GM23338 (cell line): ENCODE measurements around the gene THNSL1. TPM values are rescaled to one million over a fixed set of nuclear protein-coding genes. Genes with fewer than 3 reads are reported as not detected.

Experiments used
- ATAC-seq: fragments of 200-7000 bp; cut with Tn5 transposase; 3 replicates; pipeline ENCODE4 v1.9.1; 2020
- DNase-seq: peaks from one replicate; pipeline ENCODE4 v3.0.0-alpha.2; 2015; ENCODE audit warnings: low spot score
- H2AFZ ChIP-seq: fragments of 200-600 bp; sonication (generic); 2 replicates; pipeline ENCODE4 v1.8.0; 2016; ENCODE audit warnings: antibody characterized with exemption, mild to moderate bottlenecking, moderate library complexity
- H3F3A ChIP-seq: fragments of 200-600 bp; sonication (generic); replicated peaks from 2 replicates; pipeline ENCODE4 v1.8.0; 2017; ENCODE audit warnings: antibody characterized with exemption, mixed run types, low read depth
- H3K27ac ChIP-seq: fragments of 200-600 bp; sonication (generic); 2 replicates; pipeline ENCODE4 v1.6.1; 2016; ENCODE audit warnings: low read depth
- H3K27me3 ChIP-seq: fragments of 200-600 bp; sonication (generic); 2 replicates; pipeline ENCODE4 v1.8.0; 2016; ENCODE audit warnings: mild to moderate bottlenecking, mixed run types, moderate library complexity; ENCODE audit not compliant: insufficient read depth
- H3K36me3 ChIP-seq: fragments of 200-600 bp; sonication (generic); 2 replicates; pipeline ENCODE4 v1.8.0; 2016; ENCODE audit warnings: mild to moderate bottlenecking; ENCODE audit not compliant: insufficient read depth
- H3K4me1 ChIP-seq: fragments of 200-600 bp; sonication (generic); 2 replicates; pipeline ENCODE4 v1.8.0; 2016; ENCODE audit warnings: mild to moderate bottlenecking, moderate library complexity; ENCODE audit not compliant: insufficient read depth
- H3K4me2 ChIP-seq: fragments of 200-600 bp; sonication (generic); 2 replicates; pipeline ENCODE4 v1.7.1; 2017; ENCODE audit warnings: mixed run types
- H3K4me3 ChIP-seq: fragments of 200-600 bp; sonication (generic); 2 replicates; pipeline ENCODE4 v1.6.1; 2016; ENCODE audit warnings: mixed run types
- H3K79me2 ChIP-seq: fragments of 200-600 bp; sonication (generic); replicated peaks from 2 replicates; pipeline ENCODE4 v1.8.0; 2017; ENCODE audit warnings: mild to moderate bottlenecking; ENCODE audit not compliant: insufficient read depth
- H3K9me2 ChIP-seq: fragments of 200-600 bp; sonication (generic); 2 replicates; pipeline ENCODE4 v1.8.0; 2017; ENCODE audit not compliant: insufficient read depth
- H4K20me1 ChIP-seq: fragments of 200-600 bp; sonication (generic); replicated peaks from 2 replicates; pipeline ENCODE4 v1.8.0; 2017; ENCODE audit warnings: mild to moderate bottlenecking; ENCODE audit not compliant: insufficient read depth
- H3K27ac Mint-ChIP-seq: 2 replicates; pipeline ENCODE4 v1.8.0; 2020; ENCODE audit warnings: inconsistent platforms, mild to moderate bottlenecking, moderate library complexity, mixed read lengths
- H3K27me3 Mint-ChIP-seq: 3 replicates; pipeline ENCODE4 v1.8.0; 2022; ENCODE audit warnings: low read depth, mild to moderate bottlenecking, moderate library complexity, mixed read lengths, inconsistent platforms; ENCODE audit not compliant: insufficient read depth, poor library complexity
- H3K36me3 Mint-ChIP-seq: 3 replicates; pipeline ENCODE4 v1.8.0; 2021; ENCODE audit warnings: low read depth, mild to moderate bottlenecking, inconsistent platforms, moderate library complexity, mixed read lengths
- H3K4me1 Mint-ChIP-seq: 3 replicates; pipeline ENCODE4 v1.8.0; 2020; ENCODE audit warnings: mild to moderate bottlenecking, inconsistent platforms, mixed read lengths
- H3K4me3 Mint-ChIP-seq: 3 replicates; pipeline ENCODE4 v1.8.0; 2021; ENCODE audit warnings: moderate library complexity, mild to moderate bottlenecking, inconsistent platforms, mixed read lengths
- H3K9me3 Mint-ChIP-seq: 3 replicates; pipeline ENCODE4 v1.8.0; 2020; ENCODE audit warnings: moderate library complexity, mild to moderate bottlenecking, inconsistent platforms, mixed read lengths
- CREB1 ChIP-seq: fragments of 250-450 bp; sonication (Bioruptor Pico); IDR thresholded peaks from 2 replicates; pipeline ENCODE4 v1.5.0; 2020; ENCODE audit warnings: low read depth, mild to moderate bottlenecking, moderate library complexity
- EZH2 ChIP-seq: fragments of 200-600 bp; sonication (generic); IDR thresholded peaks from one replicate; pipeline ENCODE4 v1.8.0; 2017; ENCODE audit warnings: antibody characterized with exemption, mild to moderate bottlenecking, low read depth; ENCODE audit not compliant: unreplicated experiment
- EZH2phosphoT487 ChIP-seq: fragments of 200-600 bp; sonication (generic); IDR thresholded peaks from one replicate; pipeline ENCODE4 v1.8.1; 2018; ENCODE audit warnings: antibody characterized with exemption; ENCODE audit not compliant: unreplicated experiment
- JUNB ChIP-seq: IDR thresholded peaks from one replicate; pipeline ENCODE4 v1.6.1; 2016; ENCODE audit warnings: antibody characterized with exemption; ENCODE audit not compliant: unreplicated experiment
- NANOG ChIP-seq: IDR thresholded peaks from 2 replicates; pipeline ENCODE4 v1.6.1; 2016; ENCODE audit warnings: antibody characterized with exemption, borderline replicate concordance
- POLR2AphosphoS5 ChIP-seq: IDR thresholded peaks from 2 replicates; pipeline ENCODE4 v1.6.1; 2016; ENCODE audit warnings: antibody characterized with exemption, low read depth
- STAT1 ChIP-seq: IDR thresholded peaks from one replicate; pipeline ENCODE4 v1.6.1; 2016; ENCODE audit warnings: antibody characterized with exemption; ENCODE audit not compliant: unreplicated experiment
- ZNF114 ChIP-seq: fragments of 250-450 bp; sonication (Bioruptor Pico); IDR thresholded peaks from 2 replicates; pipeline ENCODE4 v1.5.0; 2020; ENCODE audit warnings: mild to moderate bottlenecking, moderate library complexity
- ZNF331 ChIP-seq: fragments of 250-450 bp; sonication (Bioruptor Pico); IDR thresholded peaks from 2 replicates; pipeline ENCODE4 v1.5.0; 2020; ENCODE audit warnings: low read depth, mild to moderate bottlenecking, moderate library complexity
- polyA plus RNA-seq: library from polyadenylated mRNA; unstranded; fragments of >200 nt; fragmentation: Nextera tagmentation; extraction: Ambion mirVana; gene quantifications from 2 replicates; pipeline ENCODE4 v1.2.1, GENCODE V29; 2016
- total RNA-seq: library from RNA; depleted of rRNA; stranded (reverse); fragments of >200 nt; shearing (Covaris generic); gene quantifications from 2 replicates; pipeline ENCODE4 v1.2.3, GENCODE V29; 2014
- TF ChIP-seq, protein P1 (sequence below), 2 experiments: fragments of 200-600 bp in 1 of 2; sonication (generic) in 1 of 2; conservative IDR thresholded peaks; 2 replicates each; pipeline versions ENCODE4 v1.5.1 to v1.6.1; 2016 to 2017; ENCODE audit warnings: antibody characterized with exemption in 2 of 2, low read depth in 2 of 2, mild to moderate bottlenecking in 2 of 2, moderate library complexity in 1 of 2
- TF ChIP-seq, protein P2 (sequence below): fragments of 250-450 bp; sonication (Bioruptor Pico); IDR thresholded peaks from 2 replicates; pipeline ENCODE4 v1.5.0; 2020; ENCODE audit warnings: mild to moderate bottlenecking, moderate library complexity
- TF ChIP-seq, protein P3 (sequence below): IDR thresholded peaks from one replicate; pipeline ENCODE4 v1.6.1; 2018; ENCODE audit warnings: antibody characterized with exemption; ENCODE audit not compliant: unreplicated experiment
- TF ChIP-seq, protein P4 (sequence below): IDR thresholded peaks from 2 replicates; pipeline ENCODE4 v1.6.1; 2016; ENCODE audit warnings: antibody characterized with exemption

THNSL1 gene
- total and polyA plus RNA-seq, 2 experiments from 2014 or later, result 2.6 to 5.8 TPM

DNA sequence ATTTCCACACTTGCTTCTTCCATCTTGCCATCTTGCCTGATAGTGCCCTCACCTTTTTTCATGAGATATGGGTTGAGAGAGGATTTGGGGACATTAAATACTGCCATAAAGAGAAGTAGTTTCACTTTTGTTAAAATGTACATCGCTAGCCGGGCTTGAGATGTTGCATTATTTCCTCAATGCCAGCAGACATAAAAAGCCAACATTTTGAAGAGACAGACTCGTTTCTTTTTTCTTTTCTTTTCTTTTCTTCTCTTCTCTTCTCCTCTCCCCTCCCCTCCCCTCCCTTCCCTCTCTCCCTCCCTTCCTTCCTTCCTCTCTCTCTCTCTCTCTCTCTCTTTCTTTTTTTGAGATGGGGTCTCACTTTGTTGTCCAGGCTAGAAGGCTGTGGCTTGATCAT lies 18.4 kb upstream of the THNSL1 start:
- H3K79me2 ChIP-seq, result no peaks in the 10 kb centered on the region
- no peaks in the 10 kb centered on the region for H3F3A ChIP-seq
- no peak overlapping the region for H3K4me2 ChIP-seq
- Mint-ChIP-seq H3K4me1 (no peaks in the 10 kb centered on the region), H3K36me3 (no peaks in the 10 kb centered on the region), H3K9me3 (no peaks in the 10 kb centered on the region), H3K27me3 (peaks cover 2% of the 10 kb centered on the region), H3K27ac (no peak overlapping the region), H3K4me3 (no peak overlapping the region)
- DNase-seq, result no peak
- TF ChIP-seq STAT1 (no peak), JUNB (no peak), ZNF114 (CRISPR knock-in tag) (no peak), CREB1 (CRISPR knock-in tag) (no peak), EZH2 (no peak), NANOG (no peak), POLR2AphosphoS5 (no peak), EZH2phosphoT487 (no peak), ZNF331 (no peak)
- TF ChIP-seq, protein P1, sequence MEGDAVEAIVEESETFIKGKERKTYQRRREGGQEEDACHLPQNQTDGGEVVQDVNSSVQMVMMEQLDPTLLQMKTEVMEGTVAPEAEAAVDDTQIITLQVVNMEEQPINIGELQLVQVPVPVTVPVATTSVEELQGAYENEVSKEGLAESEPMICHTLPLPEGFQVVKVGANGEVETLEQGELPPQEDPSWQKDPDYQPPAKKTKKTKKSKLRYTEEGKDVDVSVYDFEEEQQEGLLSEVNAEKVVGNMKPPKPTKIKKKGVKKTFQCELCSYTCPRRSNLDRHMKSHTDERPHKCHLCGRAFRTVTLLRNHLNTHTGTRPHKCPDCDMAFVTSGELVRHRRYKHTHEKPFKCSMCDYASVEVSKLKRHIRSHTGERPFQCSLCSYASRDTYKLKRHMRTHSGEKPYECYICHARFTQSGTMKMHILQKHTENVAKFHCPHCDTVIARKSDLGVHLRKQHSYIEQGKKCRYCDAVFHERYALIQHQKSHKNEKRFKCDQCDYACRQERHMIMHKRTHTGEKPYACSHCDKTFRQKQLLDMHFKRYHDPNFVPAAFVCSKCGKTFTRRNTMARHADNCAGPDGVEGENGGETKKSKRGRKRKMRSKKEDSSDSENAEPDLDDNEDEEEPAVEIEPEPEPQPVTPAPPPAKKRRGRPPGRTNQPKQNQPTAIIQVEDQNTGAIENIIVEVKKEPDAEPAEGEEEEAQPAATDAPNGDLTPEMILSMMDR (conservative IDR thresholded peaks at IDR 0.05; ENCODE audit: low read depth in 2 of 2), result no peak
- TF ChIP-seq, protein P2, sequence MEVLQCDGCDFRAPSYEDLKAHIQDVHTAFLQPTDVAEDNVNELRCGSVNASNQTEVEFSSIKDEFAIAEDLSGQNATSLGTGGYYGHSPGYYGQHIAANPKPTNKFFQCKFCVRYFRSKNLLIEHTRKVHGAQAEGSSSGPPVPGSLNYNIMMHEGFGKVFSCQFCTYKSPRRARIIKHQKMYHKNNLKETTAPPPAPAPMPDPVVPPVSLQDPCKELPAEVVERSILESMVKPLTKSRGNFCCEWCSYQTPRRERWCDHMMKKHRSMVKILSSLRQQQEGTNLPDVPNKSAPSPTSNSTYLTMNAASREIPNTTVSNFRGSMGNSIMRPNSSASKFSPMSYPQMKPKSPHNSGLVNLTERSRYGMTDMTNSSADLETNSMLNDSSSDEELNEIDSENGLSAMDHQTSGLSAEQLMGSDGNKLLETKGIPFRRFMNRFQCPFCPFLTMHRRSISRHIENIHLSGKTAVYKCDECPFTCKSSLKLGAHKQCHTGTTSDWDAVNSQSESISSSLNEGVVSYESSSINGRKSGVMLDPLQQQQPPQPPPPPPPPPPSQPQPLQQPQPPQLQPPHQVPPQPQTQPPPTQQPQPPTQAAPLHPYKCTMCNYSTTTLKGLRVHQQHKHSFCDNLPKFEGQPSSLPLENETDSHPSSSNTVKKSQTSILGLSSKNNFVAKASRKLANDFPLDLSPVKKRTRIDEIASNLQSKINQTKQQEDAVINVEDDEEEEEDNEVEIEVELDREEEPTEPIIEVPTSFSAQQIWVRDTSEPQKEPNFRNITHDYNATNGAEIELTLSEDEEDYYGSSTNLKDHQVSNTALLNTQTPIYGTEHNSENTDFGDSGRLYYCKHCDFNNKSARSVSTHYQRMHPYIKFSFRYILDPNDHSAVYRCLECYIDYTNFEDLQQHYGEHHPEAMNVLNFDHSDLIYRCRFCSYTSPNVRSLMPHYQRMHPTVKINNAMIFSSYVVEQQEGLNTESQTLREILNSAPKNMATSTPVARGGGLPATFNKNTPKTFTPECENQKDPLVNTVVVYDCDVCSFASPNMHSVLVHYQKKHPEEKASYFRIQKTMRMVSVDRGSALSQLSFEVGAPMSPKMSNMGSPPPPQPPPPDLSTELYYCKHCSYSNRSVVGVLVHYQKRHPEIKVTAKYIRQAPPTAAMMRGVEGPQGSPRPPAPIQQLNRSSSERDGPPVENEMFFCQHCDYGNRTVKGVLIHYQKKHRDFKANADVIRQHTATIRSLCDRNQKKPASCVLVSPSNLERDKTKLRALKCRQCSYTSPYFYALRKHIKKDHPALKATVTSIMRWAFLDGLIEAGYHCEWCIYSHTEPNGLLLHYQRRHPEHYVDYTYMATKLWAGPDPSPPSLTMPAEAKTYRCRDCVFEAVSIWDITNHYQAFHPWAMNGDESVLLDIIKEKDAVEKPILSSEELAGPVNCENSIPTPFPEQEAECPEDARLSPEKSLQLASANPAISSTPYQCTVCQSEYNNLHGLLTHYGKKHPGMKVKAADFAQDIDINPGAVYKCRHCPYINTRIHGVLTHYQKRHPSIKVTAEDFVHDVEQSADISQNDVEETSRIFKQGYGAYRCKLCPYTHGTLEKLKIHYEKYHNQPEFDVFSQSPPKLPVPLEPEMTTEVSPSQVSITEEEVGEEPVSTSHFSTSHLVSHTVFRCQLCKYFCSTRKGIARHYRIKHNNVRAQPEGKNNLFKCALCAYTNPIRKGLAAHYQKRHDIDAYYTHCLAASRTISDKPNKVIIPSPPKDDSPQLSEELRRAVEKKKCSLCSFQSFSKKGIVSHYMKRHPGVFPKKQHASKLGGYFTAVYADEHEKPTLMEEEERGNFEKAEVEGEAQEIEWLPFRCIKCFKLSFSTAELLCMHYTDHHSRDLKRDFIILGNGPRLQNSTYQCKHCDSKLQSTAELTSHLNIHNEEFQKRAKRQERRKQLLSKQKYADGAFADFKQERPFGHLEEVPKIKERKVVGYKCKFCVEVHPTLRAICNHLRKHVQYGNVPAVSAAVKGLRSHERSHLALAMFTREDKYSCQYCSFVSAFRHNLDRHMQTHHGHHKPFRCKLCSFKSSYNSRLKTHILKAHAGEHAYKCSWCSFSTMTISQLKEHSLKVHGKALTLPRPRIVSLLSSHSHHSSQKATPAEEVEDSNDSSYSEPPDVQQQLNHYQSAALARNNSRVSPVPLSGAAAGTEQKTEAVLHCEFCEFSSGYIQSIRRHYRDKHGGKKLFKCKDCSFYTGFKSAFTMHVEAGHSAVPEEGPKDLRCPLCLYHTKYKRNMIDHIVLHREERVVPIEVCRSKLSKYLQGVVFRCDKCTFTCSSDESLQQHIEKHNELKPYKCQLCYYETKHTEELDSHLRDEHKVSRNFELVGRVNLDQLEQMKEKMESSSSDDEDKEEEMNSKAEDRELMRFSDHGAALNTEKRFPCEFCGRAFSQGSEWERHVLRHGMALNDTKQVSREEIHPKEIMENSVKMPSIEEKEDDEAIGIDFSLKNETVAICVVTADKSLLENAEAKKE (CRISPR knock-in tag), result no peak
- TF ChIP-seq, protein P3, sequence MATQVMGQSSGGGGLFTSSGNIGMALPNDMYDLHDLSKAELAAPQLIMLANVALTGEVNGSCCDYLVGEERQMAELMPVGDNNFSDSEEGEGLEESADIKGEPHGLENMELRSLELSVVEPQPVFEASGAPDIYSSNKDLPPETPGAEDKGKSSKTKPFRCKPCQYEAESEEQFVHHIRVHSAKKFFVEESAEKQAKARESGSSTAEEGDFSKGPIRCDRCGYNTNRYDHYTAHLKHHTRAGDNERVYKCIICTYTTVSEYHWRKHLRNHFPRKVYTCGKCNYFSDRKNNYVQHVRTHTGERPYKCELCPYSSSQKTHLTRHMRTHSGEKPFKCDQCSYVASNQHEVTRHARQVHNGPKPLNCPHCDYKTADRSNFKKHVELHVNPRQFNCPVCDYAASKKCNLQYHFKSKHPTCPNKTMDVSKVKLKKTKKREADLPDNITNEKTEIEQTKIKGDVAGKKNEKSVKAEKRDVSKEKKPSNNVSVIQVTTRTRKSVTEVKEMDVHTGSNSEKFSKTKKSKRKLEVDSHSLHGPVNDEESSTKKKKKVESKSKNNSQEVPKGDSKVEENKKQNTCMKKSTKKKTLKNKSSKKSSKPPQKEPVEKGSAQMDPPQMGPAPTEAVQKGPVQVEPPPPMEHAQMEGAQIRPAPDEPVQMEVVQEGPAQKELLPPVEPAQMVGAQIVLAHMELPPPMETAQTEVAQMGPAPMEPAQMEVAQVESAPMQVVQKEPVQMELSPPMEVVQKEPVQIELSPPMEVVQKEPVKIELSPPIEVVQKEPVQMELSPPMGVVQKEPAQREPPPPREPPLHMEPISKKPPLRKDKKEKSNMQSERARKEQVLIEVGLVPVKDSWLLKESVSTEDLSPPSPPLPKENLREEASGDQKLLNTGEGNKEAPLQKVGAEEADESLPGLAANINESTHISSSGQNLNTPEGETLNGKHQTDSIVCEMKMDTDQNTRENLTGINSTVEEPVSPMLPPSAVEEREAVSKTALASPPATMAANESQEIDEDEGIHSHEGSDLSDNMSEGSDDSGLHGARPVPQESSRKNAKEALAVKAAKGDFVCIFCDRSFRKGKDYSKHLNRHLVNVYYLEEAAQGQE, result no peak
- TF ChIP-seq, protein P4, sequence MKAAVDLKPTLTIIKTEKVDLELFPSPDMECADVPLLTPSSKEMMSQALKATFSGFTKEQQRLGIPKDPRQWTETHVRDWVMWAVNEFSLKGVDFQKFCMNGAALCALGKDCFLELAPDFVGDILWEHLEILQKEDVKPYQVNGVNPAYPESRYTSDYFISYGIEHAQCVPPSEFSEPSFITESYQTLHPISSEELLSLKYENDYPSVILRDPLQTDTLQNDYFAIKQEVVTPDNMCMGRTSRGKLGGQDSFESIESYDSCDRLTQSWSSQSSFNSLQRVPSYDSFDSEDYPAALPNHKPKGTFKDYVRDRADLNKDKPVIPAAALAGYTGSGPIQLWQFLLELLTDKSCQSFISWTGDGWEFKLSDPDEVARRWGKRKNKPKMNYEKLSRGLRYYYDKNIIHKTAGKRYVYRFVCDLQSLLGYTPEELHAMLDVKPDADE, result no peak
- H3K27ac ChIP-seq, result no peak overlapping the region
- H3K36me3 ChIP-seq, result no peaks in the 10 kb centered on the region
- no peaks in the 10 kb centered on the region for H3K27me3 ChIP-seq
- H3K9me2 ChIP-seq, result no peaks in the 10 kb centered on the region; the same call in 1 of the 2 replicates
- no peaks in the 10 kb centered on the region for H4K20me1 ChIP-seq
- H3K4me1 ChIP-seq, result no peaks in the 10 kb centered on the region
- no peak for ATAC-seq
- no peak overlapping the region for H3K4me3 ChIP-seq
- H2AFZ ChIP-seq, result no peak overlapping the region
